ENCODE results near the gene HIF1AN.

DNA sequence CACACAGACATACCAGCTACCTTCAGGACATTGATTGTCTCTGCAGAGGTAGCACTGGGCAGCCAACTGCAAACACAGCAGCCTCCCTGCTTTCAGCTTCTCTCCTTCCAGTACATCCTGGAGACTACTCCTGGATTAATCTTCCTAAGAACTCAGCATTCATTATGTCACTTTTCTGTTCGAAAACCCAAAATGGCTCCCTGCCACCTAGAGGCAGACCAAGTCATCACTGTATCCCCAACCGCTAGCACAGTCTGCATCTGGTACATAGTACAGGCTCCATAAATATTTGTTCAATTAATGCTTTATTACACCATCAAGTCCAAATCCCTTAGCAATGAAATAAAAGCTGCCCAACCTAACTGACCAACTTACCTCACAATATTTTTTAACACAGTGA lies 11.1 kb upstream of the HIF1AN start:
- no peak for TF ChIP-seq CTCF (IDR thresholded peaks at IDR 0.05)
- no peak for TF ChIP-seq POLR2AphosphoS5 (IDR thresholded peaks at IDR 0.05; ENCODE audit: low read depth, low read length)
- TF ChIP-seq TCF7L2 (IDR thresholded peaks at IDR 0.05; ENCODE audit: low read depth, low read length): no peak

All from Panc1 (cell line).